GM12801 (cell line): ENCODE results near the gene ALLC.

ENCODE experiments used
- TF ChIP-seq, protein P1 (sequence below): IDR thresholded peaks from one replicate; pipeline ENCODE4 v1.5.1; 2011; ENCODE audit warnings: control low read depth; ENCODE audit not compliant: insufficient read length; ENCODE audit errors: extremely low read depth

ALLC gene

DNA sequence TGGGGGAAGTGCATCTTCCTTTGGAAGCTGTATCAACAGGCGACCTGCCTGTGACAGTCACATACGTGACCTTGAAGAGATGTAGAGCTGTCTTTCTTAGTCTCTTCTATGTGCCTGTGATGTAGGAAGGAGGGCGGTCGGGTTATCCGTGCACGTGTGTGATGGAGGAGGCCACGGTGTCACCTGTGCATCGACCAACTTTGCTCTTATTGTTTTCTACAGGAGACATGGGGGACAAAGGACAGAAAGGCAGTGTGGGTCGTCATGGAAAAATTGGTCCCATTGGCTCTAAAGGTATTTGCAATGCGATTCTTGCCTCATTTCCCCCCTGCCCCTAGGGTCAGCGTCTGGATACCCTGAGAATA lies 20.7 kb upstream of the ALLC start:
- TF ChIP-seq, protein P1, sequence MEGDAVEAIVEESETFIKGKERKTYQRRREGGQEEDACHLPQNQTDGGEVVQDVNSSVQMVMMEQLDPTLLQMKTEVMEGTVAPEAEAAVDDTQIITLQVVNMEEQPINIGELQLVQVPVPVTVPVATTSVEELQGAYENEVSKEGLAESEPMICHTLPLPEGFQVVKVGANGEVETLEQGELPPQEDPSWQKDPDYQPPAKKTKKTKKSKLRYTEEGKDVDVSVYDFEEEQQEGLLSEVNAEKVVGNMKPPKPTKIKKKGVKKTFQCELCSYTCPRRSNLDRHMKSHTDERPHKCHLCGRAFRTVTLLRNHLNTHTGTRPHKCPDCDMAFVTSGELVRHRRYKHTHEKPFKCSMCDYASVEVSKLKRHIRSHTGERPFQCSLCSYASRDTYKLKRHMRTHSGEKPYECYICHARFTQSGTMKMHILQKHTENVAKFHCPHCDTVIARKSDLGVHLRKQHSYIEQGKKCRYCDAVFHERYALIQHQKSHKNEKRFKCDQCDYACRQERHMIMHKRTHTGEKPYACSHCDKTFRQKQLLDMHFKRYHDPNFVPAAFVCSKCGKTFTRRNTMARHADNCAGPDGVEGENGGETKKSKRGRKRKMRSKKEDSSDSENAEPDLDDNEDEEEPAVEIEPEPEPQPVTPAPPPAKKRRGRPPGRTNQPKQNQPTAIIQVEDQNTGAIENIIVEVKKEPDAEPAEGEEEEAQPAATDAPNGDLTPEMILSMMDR = no peak

DNA sequence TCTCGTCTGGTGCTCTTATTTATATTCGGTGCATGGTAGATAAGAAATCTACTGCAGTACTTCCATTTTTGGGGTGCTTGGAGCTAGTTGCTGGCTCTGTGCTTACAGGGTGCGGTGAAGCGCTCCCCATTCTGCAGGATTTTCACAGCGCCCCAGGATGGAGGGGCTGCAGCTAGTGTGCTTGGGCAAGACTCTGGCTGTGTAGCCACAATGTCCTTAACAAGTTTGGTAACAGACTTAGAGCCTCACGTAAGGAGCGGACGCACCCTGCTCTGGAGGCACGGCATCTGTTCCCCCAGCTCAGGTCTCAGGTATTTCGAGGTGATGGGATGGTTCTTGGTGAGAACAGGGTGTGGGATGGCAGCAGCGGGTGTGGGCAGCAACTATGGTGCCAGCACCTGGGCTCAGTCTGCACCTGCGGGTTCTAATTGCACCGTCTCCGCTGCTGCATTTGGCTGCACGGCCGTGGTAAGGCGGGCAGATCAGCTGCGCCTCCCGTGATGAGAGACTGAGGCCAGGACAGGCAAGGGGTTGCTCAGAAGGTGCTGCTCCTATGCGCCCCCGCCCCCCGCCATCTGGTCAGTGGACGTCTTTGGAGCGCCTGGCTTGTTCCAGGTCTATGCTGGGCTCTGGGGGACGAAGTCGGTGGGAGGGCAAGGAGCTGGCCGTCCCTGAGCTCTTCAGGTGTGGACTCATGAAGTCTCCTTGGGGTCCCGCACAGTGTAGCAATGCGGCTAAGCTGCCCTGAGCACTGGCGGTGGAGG lies 20.1 kb upstream of the ALLC start:
- TF ChIP-seq, protein P1 = no peak

DNA sequence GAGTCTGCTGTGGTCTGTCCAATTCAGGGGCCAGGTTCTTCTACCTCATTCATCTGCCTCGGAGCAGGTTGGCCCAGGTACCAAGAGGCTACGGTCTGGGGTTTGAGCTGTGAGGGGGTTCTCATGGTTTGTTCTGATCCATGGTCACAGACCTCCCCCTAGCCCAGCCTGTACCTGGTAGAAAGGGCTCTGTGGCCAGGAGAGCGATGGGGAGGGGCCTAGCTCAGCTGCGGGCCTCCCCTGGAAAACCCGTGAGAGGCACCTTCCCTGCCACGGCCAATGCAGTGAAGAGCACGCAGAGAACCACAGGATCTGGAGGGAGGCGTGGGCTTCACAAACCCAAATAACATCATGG lies 19.6 kb upstream of the ALLC start:
- TF ChIP-seq, protein P1 = no peak

DNA sequence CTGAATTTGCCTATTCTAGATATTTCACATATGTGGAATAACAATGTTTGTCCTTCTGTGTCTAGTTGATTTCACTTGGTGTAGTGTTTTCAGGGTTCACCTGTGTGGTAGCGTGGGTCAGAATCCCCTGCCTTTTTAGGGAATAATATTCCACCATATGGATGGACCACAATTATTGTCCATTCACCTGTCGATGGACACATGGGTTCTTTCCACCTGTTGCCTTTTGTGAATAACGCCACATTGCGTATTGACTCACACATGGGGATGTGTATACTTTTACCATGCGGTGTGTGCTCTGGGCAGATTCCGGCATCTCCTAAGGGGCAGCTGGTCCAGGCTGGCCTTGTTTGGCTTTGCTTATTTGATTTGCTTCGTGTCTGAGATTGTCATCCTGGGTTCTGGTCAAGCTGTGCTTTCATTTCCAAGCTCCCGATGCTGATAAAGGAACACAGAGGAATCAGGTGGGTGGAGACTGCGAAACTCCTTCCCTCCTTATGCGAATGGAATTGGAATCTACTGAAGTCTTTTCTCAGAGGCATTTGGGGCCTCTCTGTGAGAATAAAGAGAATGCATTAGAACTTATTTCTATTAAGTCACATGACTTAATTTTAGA lies 18.9 kb upstream of the ALLC start:
- TF ChIP-seq, protein P1 = no peak

DNA sequence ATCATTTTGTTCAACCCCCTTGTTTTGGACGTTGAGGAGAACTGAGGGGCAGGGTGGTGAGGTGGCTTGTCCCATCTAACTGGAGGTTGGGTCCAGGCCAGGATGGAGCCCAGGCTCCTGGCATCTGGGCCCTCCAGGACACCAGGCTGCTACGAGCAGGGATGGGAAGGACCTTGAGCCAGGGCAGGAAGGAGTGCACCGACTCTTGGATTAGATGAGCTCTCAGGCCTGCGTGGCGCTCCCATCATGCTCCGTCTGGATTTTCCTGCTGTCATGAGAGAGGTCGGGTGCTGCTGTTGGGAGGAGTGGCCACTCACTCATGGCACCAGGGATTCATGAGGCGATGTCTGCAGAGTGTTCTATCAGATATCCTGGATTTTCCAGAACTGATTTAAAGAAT lies 18.3 kb upstream of the ALLC start:
- TF ChIP-seq, protein P1 = no peak

DNA sequence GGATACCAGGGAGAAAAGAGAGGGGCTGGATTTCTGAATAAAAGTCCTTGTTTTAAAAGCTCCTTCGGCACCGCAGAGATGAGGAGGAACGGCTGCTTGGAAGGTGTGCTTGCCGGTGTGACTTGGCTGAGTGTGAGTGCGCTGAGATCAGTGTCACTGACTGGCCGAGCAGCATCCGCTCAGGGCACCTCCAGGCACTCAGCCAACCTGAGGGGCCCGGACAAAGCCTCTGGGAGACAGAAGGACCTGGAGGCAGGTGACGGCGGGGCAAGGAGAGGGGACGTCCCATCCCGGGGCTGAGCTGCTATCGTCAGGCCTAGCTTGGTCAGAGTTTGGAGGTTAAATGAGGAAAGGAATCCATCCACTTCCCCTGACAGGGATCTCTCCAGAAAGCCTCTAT lies 16.8 kb upstream of the ALLC start:
- TF ChIP-seq, protein P1 = no peak

DNA sequence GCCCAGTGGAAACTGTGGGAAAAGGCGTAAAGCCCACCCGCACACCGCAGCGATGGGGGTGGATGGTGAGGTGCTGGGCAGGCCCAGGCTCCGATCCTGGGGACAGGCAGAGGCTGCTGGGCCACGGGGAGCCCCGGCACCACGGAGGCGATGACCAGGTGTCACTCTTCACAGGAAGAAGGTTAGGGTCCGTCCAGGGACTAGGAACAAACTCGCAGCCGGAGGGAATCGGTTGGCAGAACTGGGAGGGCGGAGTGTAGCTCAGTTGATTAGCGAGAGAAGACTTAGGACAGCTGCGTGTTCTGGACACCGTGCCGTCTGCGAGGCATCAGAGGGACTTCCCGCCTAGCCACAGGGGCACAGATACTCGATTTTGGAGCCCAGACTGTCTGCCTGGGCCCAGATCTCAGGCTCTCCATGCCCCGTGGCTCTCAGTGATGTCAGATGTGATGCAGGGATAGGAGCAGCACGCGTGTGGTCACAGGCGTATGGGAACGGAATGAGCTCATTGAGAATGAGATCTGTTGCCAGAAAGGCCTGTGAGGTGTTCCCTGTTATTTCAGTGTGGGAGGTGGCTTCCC lies 16.1 kb upstream of the ALLC start:
- TF ChIP-seq, protein P1 = no peak
